Calu3 (cell line): ENCODE results near the gene NKX2-1. TPM values are rescaled to one million over a fixed set of nuclear protein-coding genes. Genes with fewer than 3 reads are reported as not detected.

ENCODE experiments used
- BruUV-seq: library from RNA; stranded (reverse); fragments of 400-500 nt; replicated peaks from 2 replicates; lab custom pipeline; 2021; lab: Mats Ljungman, UMichigan
- CTCF ChIA-PET: fragments of 300-600 bp; sonication (Branson Sonifier 250); formaldehyde crosslinking; loops from one replicate; lab custom pipeline; 2022; ENCODE audit warnings: antibody characterized with exemption; lab: Charles Lee
- DNase-seq: peaks from one replicate; pipeline ENCODE4 v3.0.0; 2022
- H3K27ac Mint-ChIP-seq: one replicate; pipeline ENCODE4 v1.8.0; 2022; ENCODE audit warnings: mixed read lengths; ENCODE audit not compliant: unreplicated experiment
- H3K27me3 Mint-ChIP-seq: one replicate; pipeline ENCODE4 v1.8.0; 2022; ENCODE audit warnings: mixed read lengths; ENCODE audit not compliant: unreplicated experiment
- H3K36me3 Mint-ChIP-seq: one replicate; pipeline ENCODE4 v1.8.0; 2022; ENCODE audit warnings: mild to moderate bottlenecking, moderate library complexity, mixed read lengths; ENCODE audit not compliant: insufficient read depth, unreplicated experiment
- H3K4me1 Mint-ChIP-seq: one replicate; pipeline ENCODE4 v1.8.0; 2022; ENCODE audit warnings: mild to moderate bottlenecking, low read depth, mixed read lengths; ENCODE audit not compliant: unreplicated experiment
- H3K4me3 Mint-ChIP-seq: one replicate; pipeline ENCODE4 v1.8.0; 2022; ENCODE audit warnings: mild to moderate bottlenecking, low read depth, moderate library complexity, mixed read lengths; ENCODE audit not compliant: unreplicated experiment
- H3K9me3 Mint-ChIP-seq: one replicate; pipeline ENCODE4 v1.8.0; 2022; ENCODE audit warnings: low read depth, mixed read lengths; ENCODE audit not compliant: unreplicated experiment
- CTCF ChIP-seq: fragments of 200-600 bp; IDR thresholded peaks from one replicate; pipeline ENCODE4 v1.8.0; 2022; ENCODE audit warnings: antibody characterized with exemption; ENCODE audit not compliant: unreplicated experiment
- intact Hi-C: fragments of 100-400 bp; cut with micrococcal nuclease; formaldehyde crosslinking; loops from one replicate; pipeline ENCODE4 v1.10.0; 2022; ENCODE audit not compliant: unreplicated experiment
- total RNA-seq: library from RNA; stranded (reverse); gene quantifications from 2 replicates; pipeline ENCODE4 v1.2.3, GENCODE V29; 2022

NKX2-1 gene
- total RNA-seq, 1 experiment from 2014 or later, result not detected

GRCh38 chr14:36502558-36503508, 17.2 kb downstream of the NKX2-1 start:
- Mint-ChIP-seq H3K9me3 (no peaks in the 10 kb centered on the region), H3K36me3 (no peaks in the 10 kb centered on the region), H3K27ac (no peak overlapping the region), H3K4me3 (no peak overlapping the region), H3K27me3 (peaks cover 90% of the 10 kb centered on the region), H3K4me1 (no peaks in the 10 kb centered on the region)
- CTCF ChIA-PET, result interaction anchor here (0.6 kb wide), 1 partner anchor 696 kb away, joined by 7 read pairs; no protein-coding TSS in a partner anchor
- intact Hi-C loops, result no loop called here
- no TSS peak for BruUV-seq
- DNase-seq, result no peak
- TF ChIP-seq CTCF, result no peak

GRCh38 chr14:36498938-36499337, 21.1 kb downstream of the NKX2-1 start:
- H3K4me1 Mint-ChIP-seq, result no peaks in the 10 kb centered on the region
- TF ChIP-seq CTCF, result no peak
- H3K27me3 Mint-ChIP-seq, result peaks cover 71% of the 10 kb centered on the region
- DNase-seq, result no peak
- intact Hi-C loops, result no loop called here
- no peak overlapping the region for H3K4me3 Mint-ChIP-seq
- no peaks in the 10 kb centered on the region for H3K36me3 Mint-ChIP-seq
- no peak overlapping the region for H3K27ac Mint-ChIP-seq
- H3K9me3 Mint-ChIP-seq, result no peaks in the 10 kb centered on the region
- CTCF ChIA-PET, result no interaction called here
- BruUV-seq, result no TSS peak

GRCh38 chr14:36496346-36496745, 23.7 kb downstream of the NKX2-1 start:
- no peak for DNase-seq
- no peaks in the 10 kb centered on the region for H3K4me1 Mint-ChIP-seq
- CTCF ChIA-PET, result no interaction called here
- intact Hi-C loops, result no loop called here
- no peaks in the 10 kb centered on the region for H3K36me3 Mint-ChIP-seq
- no peak for TF ChIP-seq CTCF
- H3K9me3 Mint-ChIP-seq, result no peaks in the 10 kb centered on the region
- no peak overlapping the region for H3K27ac Mint-ChIP-seq
- peaks cover 74% of the 10 kb centered on the region for H3K27me3 Mint-ChIP-seq
- no TSS peak for BruUV-seq
- H3K4me3 Mint-ChIP-seq, result no peak overlapping the region

- no peaks in the 10 kb centered on the region for H3K4me1 Mint-ChIP-seq
- peaks cover 78% of the 10 kb centered on the region for H3K27me3 Mint-ChIP-seq
- H3K36me3 Mint-ChIP-seq, result no peaks in the 10 kb centered on the region
- no TSS peak for BruUV-seq
- H3K27ac Mint-ChIP-seq, result no peak overlapping the region
- no peaks in the 10 kb centered on the region for H3K9me3 Mint-ChIP-seq
- no peak for DNase-seq
- intact Hi-C loops, result no loop called here
- H3K4me3 Mint-ChIP-seq, result no peak overlapping the region
- no peak for TF ChIP-seq CTCF
- CTCF ChIA-PET, result no interaction called here
These were observed 24.4 kb downstream of the NKX2-1 start for GRCh38 chr14:36495666-36496065.
